SK-N-MC (cell line): ENCODE data around the gene MDFIC2.

ENCODE experiments used
- EZH2 ChIP-seq: fragments of 200-600 bp; sonication (generic); IDR thresholded peaks from one replicate; pipeline ENCODE4 v1.6.1; 2017; ENCODE audit warnings: antibody characterized with exemption
- POLR2AphosphoS5 ChIP-seq: IDR thresholded peaks from 2 replicates; pipeline ENCODE4 v1.6.1; 2012; ENCODE audit warnings: mild to moderate bottlenecking, low read depth, low read length, borderline replicate concordance

- TF ChIP-seq POLR2AphosphoS5, result no peak
- no peak for TF ChIP-seq EZH2
Observed at GRCh38 chr3:70231266-70231701, 81.2 kb downstream of the MDFIC2 start.
